22Rv1 (cell line): ENCODE results near the gene LHX2.

Source experiments
- ZFX ChIP-seq: fragments of 450-650 bp; IDR thresholded peaks from 2 replicates; pipeline ENCODE4 v1.6.1; 2017; ENCODE audit warnings: antibody characterized with exemption, borderline replicate concordance
- TF ChIP-seq, protein P1 (sequence below): fragments of 450-650 bp; IDR thresholded peaks from 2 replicates; pipeline ENCODE4 v1.5.1; 2017; ENCODE audit warnings: mild to moderate bottlenecking

DNA sequence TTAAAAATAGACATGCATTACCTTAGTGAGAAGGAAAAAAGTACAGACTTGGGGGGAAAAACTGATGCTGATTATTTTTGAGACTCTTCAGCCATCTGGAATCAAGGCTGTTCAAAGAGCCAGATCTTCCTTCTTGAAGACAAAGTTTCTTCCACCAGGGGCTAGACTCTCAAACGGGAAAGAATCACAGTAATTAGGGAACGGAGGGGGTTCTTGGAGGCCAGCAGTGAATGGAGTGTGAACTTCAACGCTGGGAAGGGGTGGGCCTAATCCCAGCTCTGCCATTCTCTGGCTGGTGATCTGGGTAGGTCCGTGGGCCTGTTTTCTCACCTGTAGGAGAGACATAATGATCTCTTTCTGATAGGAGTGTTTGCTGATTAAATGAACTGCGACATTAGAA, 21.1 kb upstream of the LHX2 start:
- TF ChIP-seq, protein P1, sequence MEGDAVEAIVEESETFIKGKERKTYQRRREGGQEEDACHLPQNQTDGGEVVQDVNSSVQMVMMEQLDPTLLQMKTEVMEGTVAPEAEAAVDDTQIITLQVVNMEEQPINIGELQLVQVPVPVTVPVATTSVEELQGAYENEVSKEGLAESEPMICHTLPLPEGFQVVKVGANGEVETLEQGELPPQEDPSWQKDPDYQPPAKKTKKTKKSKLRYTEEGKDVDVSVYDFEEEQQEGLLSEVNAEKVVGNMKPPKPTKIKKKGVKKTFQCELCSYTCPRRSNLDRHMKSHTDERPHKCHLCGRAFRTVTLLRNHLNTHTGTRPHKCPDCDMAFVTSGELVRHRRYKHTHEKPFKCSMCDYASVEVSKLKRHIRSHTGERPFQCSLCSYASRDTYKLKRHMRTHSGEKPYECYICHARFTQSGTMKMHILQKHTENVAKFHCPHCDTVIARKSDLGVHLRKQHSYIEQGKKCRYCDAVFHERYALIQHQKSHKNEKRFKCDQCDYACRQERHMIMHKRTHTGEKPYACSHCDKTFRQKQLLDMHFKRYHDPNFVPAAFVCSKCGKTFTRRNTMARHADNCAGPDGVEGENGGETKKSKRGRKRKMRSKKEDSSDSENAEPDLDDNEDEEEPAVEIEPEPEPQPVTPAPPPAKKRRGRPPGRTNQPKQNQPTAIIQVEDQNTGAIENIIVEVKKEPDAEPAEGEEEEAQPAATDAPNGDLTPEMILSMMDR, result no peak
- no peak for TF ChIP-seq ZFX
